Measurements from ENCODE around the gene ADCY5.

ADCY5 gene

GRCh38 chr3:123406598-123406997, 42.3 kb downstream of the ADCY5 start:
- DNase-seq (ENCODE audit: low read depth), result no peak

DNA sequence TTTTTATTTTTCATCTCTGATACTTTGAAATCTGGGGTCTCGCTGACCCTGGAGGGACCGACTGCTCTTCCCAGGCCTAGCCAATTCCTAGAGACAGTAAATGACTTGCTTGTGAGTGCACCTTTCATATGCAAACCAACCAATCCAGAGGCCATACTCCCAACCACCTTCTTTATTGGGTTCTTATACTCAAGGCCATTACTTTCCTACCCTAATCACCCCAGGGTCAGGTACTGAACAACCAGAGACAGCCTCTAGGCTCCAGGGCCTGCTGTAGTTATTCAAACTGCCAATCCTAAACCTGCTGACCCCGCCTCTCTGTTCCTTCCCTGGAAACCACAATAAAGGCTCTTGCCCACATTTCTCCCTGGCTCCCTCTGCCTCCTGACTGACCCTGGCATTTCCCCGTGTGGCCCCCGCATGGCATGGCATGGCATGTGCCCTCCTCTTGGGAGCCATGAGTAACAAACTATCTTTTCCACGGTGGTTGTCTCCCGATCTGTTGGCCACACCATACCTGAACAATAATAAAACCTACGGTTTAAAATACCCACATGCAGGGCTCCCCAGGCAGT, 42.9 kb downstream of the ADCY5 start:
- DNase-seq (ENCODE audit: low read depth), result no peak

- DNase-seq (ENCODE audit: low read depth), result no peak
Measured at GRCh38 chr3:123405021-123405420, 43.9 kb downstream of the ADCY5 start.

- no peak for DNase-seq (ENCODE audit: low read depth)
Measured at GRCh38 chr3:123404391-123404790, 44.5 kb downstream of the ADCY5 start.

DNA sequence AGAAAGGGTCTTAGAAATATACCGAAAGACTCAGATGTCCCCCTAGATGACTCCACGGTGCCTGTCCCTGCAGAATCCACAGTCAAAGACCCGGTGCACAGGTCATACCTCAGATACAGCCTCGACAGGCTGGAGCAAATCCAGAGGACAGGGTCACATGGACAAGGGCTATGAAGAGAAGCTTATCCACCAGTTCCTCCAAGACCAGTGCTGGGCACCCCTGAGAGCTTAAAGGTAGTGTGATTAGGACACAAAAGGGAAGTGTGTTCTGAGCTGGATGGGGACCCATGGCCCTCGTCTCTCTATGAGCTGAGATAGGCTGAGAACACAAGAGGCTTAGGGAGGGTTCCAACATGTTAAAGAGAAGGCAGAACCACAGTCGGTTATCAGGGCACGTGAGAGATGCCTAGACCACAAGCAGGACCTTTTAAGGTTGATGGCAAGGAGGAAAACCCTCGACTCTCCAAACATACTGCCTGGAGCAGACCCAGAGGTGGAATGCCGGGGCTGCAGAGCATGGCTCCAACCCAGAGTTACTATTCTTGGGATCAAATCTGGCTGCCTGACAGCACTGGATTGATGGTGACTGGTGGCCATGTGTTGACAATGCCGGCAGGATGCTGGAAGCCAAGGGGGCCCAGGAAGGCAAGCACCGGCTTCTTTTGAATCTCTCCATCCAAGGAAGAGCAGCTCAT, 46.9 kb downstream of the ADCY5 start:
- no peak for DNase-seq (ENCODE audit: low read depth)

DNA sequence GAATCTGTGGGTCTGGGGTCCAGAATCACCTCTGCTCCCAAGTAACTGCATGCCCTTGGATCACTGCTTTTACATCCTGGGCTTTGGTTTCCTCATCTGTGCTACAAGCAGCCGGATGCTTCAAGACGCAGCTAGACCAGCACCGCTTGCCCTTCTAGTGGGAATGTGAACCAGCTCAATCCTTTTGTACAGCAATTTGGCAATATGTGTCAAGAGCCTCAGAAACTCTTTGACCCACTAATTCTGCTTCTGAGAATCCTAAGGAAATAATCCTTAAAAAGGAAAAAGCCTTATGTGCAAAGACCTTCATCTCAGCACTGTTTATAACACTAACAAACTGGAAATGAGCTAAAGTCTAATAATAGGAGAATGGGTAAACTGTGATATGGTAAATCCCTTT, 48.7 kb downstream of the ADCY5 start:
- no peak for DNase-seq (ENCODE audit: low read depth)

DNA sequence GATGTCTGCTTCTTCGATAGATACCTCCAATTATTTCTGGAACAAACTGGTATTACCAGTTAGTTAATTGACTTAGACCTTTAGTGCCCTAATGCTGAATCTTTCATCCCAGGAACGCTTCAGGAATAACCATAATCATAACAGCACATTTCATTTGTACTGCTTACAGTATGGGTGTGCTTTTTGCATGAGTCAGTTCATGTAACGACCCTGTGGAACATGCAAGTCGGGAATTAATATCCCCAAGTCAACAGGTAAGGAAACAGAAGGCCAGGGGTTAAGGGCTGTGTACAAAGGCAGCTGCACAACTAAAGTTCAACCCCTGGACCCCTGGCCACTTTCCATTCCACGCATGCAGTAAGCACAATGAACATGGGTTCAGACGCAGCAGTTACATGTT, 49.2 kb downstream of the ADCY5 start:
- DNase-seq (ENCODE audit: low read depth), result no peak

GRCh38 chr3:123397921-123398785, 50.7 kb downstream of the ADCY5 start:
- no peak for DNase-seq (ENCODE audit: low read depth)

- no peak for DNase-seq (ENCODE audit: low read depth)
Measured at GRCh38 chr3:123397050-123397590, 51.8 kb downstream of the ADCY5 start.

GRCh38 chr3:123396171-123397049, 52.5 kb downstream of the ADCY5 start:
- DNase-seq (ENCODE audit: low read depth), result no peak

DNA sequence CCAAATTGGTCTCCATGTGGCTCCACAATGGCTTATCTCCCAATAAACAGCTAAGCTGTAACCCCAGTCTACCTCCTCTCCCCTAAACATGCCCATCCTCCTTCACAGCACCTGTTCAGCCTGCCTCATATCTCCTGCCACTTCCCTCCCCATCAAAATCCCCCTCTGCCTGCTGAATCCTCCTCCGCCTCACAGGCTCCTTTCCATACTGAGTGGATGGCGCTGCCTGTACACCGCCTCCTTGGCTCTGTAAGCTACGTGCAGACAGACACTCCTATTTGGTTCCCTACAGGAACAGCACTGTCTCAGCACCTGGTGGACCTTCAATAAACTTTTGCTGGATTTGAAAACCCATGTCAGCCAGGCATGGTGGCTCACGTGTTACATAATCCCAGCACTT, 53.7 kb downstream of the ADCY5 start:
- DNase-seq (ENCODE audit: low read depth), result no peak

DNA sequence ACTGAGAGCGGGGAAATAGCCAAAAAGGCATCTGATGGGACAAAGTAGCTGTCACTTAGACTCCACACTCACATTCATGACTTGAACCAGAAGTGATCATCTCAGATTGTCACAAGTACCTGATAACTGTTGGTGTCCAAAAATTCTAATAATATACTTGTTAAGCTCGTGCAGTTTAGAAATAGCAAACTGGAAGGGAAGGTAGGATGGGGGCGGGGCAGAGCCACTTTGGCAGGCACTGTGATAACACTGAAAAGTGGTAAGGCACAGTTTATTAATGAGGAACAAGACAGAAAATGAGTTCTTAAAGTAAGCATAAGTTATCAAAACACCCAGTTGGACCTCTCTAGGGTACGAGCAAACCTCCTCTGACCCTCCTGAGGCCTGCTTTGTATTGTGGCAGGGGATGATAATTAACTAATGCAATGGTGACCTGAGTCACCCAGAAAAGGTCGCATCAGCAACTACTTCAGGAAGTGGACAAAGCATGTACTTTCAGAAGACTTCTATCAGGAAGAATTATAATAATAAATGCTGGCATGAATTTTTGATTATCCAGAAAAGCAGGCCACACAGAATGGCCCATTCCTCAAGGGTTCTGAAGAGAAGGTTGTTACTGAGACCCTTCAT, 54.4 kb downstream of the ADCY5 start:
- DNase-seq (ENCODE audit: low read depth), result no peak

DNA sequence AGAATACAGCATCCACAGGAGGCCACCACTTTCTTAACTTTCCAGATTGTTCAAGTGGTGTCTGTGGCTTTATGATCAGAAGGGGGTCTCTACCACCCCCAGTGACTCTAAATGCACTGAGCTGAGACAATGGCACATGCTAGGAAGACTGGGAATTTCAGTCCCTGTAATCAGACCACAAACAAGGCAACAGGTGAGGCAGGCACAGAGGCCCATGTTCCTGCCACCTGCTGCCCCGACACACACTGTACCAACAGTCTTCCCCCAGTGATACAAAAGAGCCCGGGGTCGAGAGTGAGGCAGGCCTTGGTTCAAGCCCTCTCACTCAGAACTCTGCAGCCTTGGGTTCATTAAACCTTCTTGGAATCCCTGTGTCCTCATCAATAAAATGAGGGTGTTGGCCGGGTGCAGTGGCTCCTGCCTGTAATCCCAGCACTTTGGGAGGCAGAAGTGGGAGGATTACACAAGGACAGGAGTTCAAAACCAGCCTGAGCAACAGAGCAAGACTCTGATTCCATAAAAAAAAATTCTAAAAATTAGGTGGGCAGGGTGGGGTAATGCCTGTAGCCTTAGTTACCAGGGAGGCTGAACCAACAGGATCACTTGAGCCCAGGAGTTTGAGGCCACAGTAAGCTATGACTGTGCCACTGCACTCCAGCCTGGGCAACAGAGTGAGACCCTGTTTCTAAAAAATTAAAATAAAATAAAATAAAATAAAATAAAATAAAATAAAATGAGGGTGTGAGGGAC, 55.8 kb downstream of the ADCY5 start:
- no peak for DNase-seq (ENCODE audit: low read depth)

GRCh38 chr3:123392368-123392767, 56.5 kb downstream of the ADCY5 start:
- no peak for DNase-seq (ENCODE audit: low read depth)

- no peak for DNase-seq (ENCODE audit: low read depth)
Measured at GRCh38 chr3:123390865-123391600, 57.9 kb downstream of the ADCY5 start.

DNA sequence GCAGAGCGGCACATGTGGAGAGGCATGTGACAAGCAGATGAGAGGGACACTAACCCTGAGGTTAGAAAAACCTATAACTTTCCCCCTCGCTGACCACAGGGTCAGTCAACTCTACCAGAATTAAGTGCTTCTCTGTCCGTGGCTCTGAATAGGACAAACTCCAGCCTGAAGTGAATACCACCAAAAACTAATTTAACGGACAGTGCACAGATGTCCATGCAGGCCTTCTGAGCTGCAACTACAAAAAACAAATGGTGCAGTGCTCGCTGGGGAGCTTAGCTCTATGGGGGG, 59.3 kb downstream of the ADCY5 start:
- DNase-seq (ENCODE audit: low read depth), result no peak

- DNase-seq (ENCODE audit: low read depth), result no peak
Measured at GRCh38 chr3:123388811-123389627, 59.9 kb downstream of the ADCY5 start.

DNA sequence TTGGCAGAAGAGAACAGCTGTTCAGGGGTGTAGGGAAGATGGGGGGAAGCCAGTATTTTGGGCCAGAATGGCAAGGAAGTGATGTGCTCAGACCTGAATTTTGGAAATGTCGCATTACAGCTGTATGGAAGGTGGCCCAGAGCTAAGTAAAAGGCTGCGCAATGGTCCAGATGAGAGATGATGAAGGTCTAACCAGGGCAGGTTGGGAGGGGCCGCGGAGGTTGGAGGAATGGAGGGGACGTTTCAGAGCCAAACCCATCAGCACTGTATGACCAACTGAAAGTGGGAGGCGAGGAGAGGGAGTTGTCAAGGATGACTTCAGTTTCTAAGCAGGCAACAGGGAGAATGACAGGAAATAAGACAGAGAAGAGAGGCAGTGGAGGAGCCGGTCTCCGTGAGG, 60.8 kb downstream of the ADCY5 start:
- no peak for DNase-seq (ENCODE audit: low read depth)

DNA sequence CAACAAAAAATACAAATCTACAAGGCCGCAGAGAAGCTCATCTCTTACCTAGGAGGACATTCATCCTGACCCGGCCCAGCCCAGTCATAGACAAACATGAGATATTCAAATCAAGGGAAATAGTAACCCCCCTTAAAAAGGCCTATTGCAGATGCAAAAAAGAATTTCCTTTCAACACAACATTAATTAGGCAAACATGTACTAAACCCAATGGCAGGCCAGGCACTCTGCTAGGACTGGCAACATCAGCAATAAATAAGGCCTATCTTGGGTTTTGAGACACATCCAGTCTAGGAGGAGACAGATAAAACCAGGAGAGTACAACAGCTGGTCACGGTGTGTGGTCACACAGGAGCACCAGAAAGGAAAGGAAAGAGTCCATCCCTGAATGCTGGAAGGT, 61.4 kb downstream of the ADCY5 start:
- DNase-seq (ENCODE audit: low read depth), result no peak
